ENCODE data around the gene TMEM154. TPM values are rescaled to one million over a fixed set of nuclear protein-coding genes. Genes with fewer than 3 reads are reported as not detected.

TMEM154 gene
- total RNA-seq, 1 donor from 2014 or later, result under 0.01 TPM

DNA sequence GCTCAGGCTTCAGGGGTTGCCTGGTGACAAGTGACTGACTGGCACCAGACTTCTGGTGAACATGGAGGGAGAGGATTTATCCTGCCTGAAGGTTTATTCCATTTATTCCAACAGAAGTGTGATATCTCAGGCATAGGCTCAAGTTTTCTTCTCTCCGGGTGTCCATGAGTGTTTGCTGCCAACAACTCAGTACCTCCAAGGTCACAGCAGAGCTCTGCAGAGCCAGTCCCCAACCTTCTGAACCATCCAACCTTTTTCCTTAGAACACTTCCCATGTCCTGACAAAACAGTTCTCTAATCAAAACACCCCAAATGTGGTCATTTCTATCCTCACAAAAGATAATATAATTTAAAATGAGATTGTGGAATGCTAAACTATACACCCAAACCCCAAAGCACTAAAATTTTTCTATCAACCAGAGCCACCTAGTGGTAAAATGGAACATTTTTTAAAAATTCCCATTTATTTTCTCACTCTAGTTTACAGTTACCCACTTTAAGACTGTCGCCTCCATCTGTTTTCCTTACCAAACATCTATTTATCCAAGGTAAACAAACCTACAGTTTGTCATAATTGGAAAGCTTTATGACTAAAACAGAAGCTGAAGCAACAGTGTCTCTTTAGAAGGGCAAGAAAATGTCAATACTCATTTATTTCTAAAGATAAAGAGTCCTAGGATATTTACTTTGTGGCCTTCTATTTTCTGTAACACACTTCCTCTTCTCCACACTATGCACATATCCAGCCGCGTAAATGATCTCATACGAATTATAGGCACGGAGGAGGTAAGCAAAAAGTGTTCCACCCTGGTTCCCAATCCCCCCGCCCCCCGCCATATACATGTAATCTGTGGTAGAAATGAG lies 39.5 kb downstream of the TMEM154 start:
- FAIRE-seq (peak; percentile 48), DNase-seq (ENCODE audit: low spot score in 2 of 2) (peak in 1 of 2 donors; percentile 33)

DNA sequence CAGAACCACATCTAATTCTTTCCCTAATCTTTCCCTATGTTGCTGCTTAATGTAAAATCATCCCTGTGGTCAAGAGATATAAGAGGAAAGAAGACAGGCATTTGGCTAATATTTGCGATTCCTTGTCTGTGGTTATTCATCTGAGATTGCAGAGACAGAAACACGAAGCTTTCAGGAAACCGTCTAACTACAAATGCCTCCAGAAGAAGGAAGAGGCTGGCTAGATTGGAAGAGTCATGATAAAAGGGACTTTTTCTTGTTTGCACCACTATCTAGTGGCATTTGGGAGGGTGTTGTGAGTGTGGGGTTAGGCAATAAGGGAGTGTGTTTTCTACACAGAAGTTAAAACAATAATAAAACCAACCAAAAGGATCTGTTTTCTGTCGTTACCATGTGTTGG lies 43.9 kb downstream of the TMEM154 start:
- no peak for FAIRE-seq
- no peak for DNase-seq (ENCODE audit: low spot score in 2 of 2)

- FAIRE-seq (no peak), DNase-seq (ENCODE audit: low spot score in 2 of 2) (no peak)
Observed at GRCh38 chr4:152634110-152634760, 45.6 kb downstream of the TMEM154 start.

- no peak for FAIRE-seq
Observed at GRCh38 chr4:152633118-152633517, 46.7 kb downstream of the TMEM154 start.

GRCh38 chr4:152630324-152630723 lies 49.5 kb downstream of the TMEM154 start:
- DNase-seq (ENCODE audit: low spot score in 2 of 2) (no peak), FAIRE-seq (no peak)

More at GRCh38 chr4:152633118-152633517, 46.7 kb downstream of the TMEM154 start:
- DNase-seq (ENCODE audit: low spot score in 2 of 2), result no peak

GRCh38 chr4:152629908-152630307 lies 49.9 kb downstream of the TMEM154 start:
- no peak for DNase-seq (ENCODE audit: low spot score in 2 of 2)
- FAIRE-seq, result no peak

GRCh38 chr4:152628128-152628527 lies 51.7 kb downstream of the TMEM154 start:
- DNase-seq (ENCODE audit: low spot score in 2 of 2) (peak in 1 of 2 donors; percentile 19), FAIRE-seq (no peak)

DNA sequence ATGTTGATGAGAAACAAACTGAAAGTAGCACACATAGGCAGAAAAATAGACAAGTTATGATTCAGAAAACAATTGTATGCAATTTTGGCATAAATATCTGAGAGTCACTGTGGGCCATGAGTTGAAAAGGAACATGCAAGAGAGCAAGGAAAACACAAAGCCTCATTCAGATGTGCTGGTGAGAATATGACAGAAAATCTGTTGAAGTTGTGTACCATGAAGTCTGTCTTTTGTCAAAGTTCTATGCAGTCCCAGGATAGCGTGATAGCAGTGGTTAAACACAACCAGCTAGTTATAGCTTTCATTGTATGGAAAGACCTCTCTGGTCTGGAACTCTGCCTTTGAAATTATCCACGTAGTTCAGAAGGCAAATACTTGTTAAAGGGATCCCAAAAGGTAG lies 53.0 kb downstream of the TMEM154 start:
- FAIRE-seq (no peak), DNase-seq (ENCODE audit: low spot score in 2 of 2) (no peak)

DNA sequence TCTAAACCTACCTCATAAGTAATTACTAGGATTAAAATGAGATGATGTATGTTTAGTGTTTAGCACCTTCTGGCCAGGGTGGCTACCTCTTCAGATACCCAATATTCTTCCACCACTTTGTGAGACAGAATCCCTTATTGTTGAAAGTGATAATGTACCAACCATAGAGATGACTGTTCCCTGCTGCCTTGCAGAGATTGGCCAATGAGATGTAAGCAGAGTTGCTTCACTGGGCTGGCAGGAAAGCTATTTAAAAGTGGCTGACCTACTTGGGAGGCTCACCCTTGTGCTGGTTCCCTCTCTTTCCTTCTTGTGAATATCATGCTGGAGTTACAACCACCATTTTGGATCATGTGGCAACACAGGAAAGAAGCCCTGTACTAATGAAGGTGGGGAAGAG lies 58.9 kb downstream of the TMEM154 start:
- DNase-seq (ENCODE audit: low spot score in 2 of 2) (no peak), FAIRE-seq (no peak)

DNA sequence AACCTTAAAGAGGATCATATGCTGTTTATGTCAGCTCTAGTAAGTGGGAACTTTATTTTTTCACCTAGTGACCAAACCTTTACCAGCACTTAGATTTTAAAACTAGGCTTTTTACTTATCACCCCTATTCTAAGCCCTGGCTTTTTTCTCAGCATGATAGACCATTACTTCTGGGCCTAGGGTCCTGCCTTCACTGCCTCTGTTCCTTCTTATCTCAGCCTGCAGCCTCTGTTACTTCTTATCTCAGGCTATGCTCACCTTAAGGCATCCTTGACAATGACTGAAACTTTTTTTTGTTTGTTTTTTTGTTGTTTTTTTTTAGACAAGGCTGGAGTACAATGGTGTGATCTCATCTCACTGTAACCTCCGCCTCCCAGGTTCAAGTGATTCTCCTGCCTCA lies 59.6 kb downstream of the TMEM154 start:
- FAIRE-seq, result no peak

GRCh38 chr4:152619556-152619955 lies 60.2 kb downstream of the TMEM154 start:
- no peak for FAIRE-seq

More for the DNA sequence above, 59.6 kb downstream of the TMEM154 start:
- DNase-seq (ENCODE audit: low spot score in 2 of 2), result no peak

DNA sequence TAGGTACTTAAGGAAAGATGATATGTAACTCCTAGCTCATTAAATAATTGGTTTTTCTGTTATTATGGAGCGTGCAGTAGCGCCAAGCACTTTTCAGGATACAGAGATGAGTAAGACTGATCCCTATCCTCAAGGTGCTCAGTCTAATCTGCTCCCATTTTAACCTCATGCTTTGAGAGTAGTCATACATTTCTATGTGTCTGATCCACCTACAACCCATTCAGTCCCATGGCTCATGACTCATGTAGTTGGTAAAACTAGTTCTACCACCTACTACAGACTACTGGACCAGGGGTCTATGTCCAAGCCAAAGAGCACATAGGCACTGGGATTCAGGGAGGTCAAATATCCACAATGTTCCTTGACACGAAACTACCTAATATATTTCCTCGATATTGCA lies 60.8 kb downstream of the TMEM154 start:
- FAIRE-seq (no peak), DNase-seq (ENCODE audit: low spot score in 2 of 2) (no peak)

More at GRCh38 chr4:152619556-152619955, 60.2 kb downstream of the TMEM154 start:
- no peak for DNase-seq (ENCODE audit: low spot score in 2 of 2)

DNA sequence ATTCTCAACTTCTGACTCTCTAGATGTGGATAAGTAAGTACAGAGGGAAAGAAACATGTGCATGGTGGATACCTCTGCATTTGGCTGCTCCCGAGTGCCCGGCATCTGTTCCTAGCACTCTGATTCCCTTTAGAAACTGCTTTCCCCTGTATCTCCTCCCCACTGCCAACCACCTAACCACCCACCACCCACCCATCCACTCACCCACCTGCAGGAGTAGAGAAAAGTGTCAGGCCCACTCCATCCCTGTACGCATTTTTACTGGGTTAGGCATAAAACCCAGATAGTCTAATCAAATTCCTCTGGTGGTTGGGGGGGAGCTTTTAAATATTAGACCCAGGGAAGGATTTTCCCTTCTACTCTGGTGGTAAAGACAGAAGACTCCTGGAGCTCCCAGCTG lies 63.0 kb downstream of the TMEM154 start:
- FAIRE-seq (no peak), DNase-seq (ENCODE audit: low spot score in 2 of 2) (no peak)

GRCh38 chr4:152613841-152614721 lies 65.7 kb downstream of the TMEM154 start:
- FAIRE-seq (no peak), DNase-seq (ENCODE audit: low spot score in 2 of 2) (no peak)

GRCh38 chr4:152613351-152613750 lies 66.4 kb downstream of the TMEM154 start:
- FAIRE-seq (no peak), DNase-seq (ENCODE audit: low spot score in 2 of 2) (no peak)

DNA sequence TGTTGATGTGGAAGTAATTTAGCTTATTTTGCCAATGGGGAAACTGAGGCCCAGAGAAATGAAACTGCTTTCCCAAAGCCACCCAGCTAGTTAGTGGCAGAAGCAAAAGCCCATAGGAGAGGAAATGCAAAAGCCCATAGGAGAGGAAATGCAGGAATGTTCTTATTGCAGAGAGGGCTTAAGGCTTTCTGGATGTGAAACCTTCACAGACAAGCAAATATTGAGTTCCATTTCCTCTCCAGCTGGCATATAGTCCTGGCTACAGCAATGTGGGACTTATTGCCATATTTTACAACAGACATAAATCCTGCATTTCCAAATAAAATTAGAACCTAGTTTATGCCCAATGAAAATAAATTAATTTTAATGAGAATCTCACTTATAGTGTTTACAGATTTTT lies 69.7 kb downstream of the TMEM154 start:
- FAIRE-seq (no peak), DNase-seq (ENCODE audit: low spot score in 2 of 2) (no peak)

- FAIRE-seq (no peak), DNase-seq (ENCODE audit: low spot score in 2 of 2) (no peak)
Observed at GRCh38 chr4:152609481-152609880, 70.3 kb downstream of the TMEM154 start.

- FAIRE-seq (no peak), DNase-seq (ENCODE audit: low spot score in 2 of 2) (no peak)
Observed at GRCh38 chr4:152607178-152607577, 72.6 kb downstream of the TMEM154 start.

DNA sequence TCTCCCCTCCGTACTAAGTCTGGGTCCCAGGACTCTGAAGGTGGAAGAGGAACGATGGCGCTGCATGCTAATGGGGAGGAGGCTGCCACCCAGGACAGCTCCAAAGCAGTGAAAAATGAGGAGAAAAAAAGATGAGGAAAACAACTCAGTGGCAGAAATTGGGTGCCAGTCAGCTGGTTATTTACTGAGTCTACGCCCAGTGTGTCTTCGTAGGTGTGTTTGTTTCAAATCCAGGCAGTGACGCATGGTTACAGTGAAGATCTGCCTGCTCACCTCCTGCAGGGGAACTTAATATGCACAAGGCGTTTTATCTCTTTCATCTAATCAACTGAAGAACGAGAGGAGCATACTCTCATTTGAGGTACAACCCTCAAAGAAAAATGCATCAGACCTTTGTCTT lies 73.0 kb downstream of the TMEM154 start:
- FAIRE-seq, result no peak
- no peak for DNase-seq (ENCODE audit: low spot score in 2 of 2)

DNA sequence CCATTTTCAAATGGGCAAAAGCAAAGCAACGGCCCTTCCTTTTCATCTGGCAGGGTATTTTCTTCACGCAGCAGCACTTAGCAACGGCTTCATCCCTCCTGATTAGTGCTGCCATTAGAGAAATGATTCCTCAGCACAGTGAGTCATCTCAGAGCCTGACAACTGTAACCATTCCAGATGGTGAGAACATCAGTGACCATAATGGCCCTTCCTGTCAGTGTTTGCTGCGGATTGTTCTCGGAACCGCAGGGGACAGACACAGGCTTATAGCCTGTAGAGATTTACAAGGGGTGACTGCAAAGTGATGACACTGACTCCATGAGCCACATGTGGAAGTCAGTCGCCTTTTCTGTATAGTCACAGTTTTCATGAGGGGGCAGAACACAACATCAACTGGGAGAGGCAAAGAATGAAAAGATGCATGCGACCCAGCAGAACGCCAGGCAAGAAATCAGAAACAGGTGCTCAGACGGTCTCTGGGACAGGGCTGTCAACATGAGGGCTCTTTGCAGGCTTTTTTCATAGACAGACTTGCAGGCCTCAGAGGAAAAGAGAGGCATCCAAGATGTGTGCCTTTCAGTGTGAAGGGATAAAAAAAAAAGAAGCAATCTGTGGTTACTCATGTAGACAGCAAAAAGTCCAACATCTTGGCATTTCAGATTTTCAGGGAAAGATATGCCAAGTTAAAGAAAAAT lies 74.0 kb downstream of the TMEM154 start:
- FAIRE-seq (no peak), DNase-seq (ENCODE audit: low spot score in 2 of 2) (peak in 1 of 2 donors; percentile 20)

All from frontal cortex (tissue), 4 donors.